Activated CD8-positive, alpha-beta memory T cell treated with anti-CD3 and anti-CD28 coated beads, Interleukin-2, amount 50 U/mL, for 48 hours (primary cell): ENCODE data around the gene CCER1.
"Not testable (repeated sequence)": the region's sequence is repeated elsewhere in the genome, so short reads cannot be mapped to it uniquely, and the experiment has no call there.

ENCODE experiments used
- DNase-seq: peaks from one replicate; pipeline ENCODE4 v3.0.0-alpha.2; 2020

Gene CCER1

GRCh38 chr12:90954921-90955320 lies at the start of gene CCER1:
Gene CCER1, minus strand, starts transcription at chr12:90955176. Its CDS starts 434 bp downstream, at chr12:90954742.
- no peak for DNase-seq

GRCh38 chr12:91003737-91004136 lies 48.8 kb upstream of the CCER1 start:
- no peak for DNase-seq

GRCh38 chr12:91001306-91001705 lies 46.3 kb upstream of the CCER1 start:
- no peak for DNase-seq

GRCh38 chr12:90999966-91000365 lies 45.0 kb upstream of the CCER1 start:
- DNase-seq = no peak

GRCh38 chr12:90999527-90999926 lies 44.6 kb upstream of the CCER1 start:
- no peak for DNase-seq

- no peak for DNase-seq
Observed at GRCh38 chr12:90995010-90995409, 40.0 kb upstream of the CCER1 start.

- DNase-seq = no peak
Observed at GRCh38 chr12:90991952-90992465, 37.0 kb upstream of the CCER1 start.

- DNase-seq = no peak
Observed at GRCh38 chr12:90990611-90991010, 35.6 kb upstream of the CCER1 start.

- no peak for DNase-seq
Observed at GRCh38 chr12:90989686-90990111, 34.7 kb upstream of the CCER1 start.

- no peak for DNase-seq
Observed at GRCh38 chr12:90987520-90987919, 32.5 kb upstream of the CCER1 start.

- no peak for DNase-seq
Observed at GRCh38 chr12:90987101-90987500, 32.1 kb upstream of the CCER1 start.

GRCh38 chr12:90985331-90985730 lies 30.4 kb upstream of the CCER1 start:
- DNase-seq = not testable (repeated sequence)

- no peak for DNase-seq
Observed at GRCh38 chr12:90984114-90984513, 29.1 kb upstream of the CCER1 start.

GRCh38 chr12:90982170-90982569 lies 27.2 kb upstream of the CCER1 start:
- no peak for DNase-seq

GRCh38 chr12:90979951-90980350 lies 25.0 kb upstream of the CCER1 start:
- DNase-seq = no peak

- no peak for DNase-seq
Observed at GRCh38 chr12:90979019-90979418, 24.0 kb upstream of the CCER1 start.

GRCh38 chr12:90978117-90978770 lies 23.3 kb upstream of the CCER1 start:
- no peak for DNase-seq

GRCh38 chr12:90977224-90977623 lies 22.2 kb upstream of the CCER1 start:
- DNase-seq = no peak

- no peak for DNase-seq
Observed at GRCh38 chr12:90974286-90974685, 19.3 kb upstream of the CCER1 start.

GRCh38 chr12:90972226-90972625 lies 17.2 kb upstream of the CCER1 start:
- no peak for DNase-seq

GRCh38 chr12:90970911-90971310 lies 15.9 kb upstream of the CCER1 start:
- DNase-seq = no peak

- no peak for DNase-seq
Observed at GRCh38 chr12:90970471-90970870, 15.5 kb upstream of the CCER1 start.

- no peak for DNase-seq
Observed at GRCh38 chr12:90969851-90970250, 14.9 kb upstream of the CCER1 start.

GRCh38 chr12:90969346-90969745 lies 14.4 kb upstream of the CCER1 start:
- DNase-seq = no peak

GRCh38 chr12:90965204-90965603 lies 10.2 kb upstream of the CCER1 start:
- no peak for DNase-seq
